Embryonic facial prominence (tissue), 1 donor: ENCODE results near the gene CLBA1.
"Not testable (repeated sequence)": the region's sequence is repeated elsewhere in the genome, so short reads cannot be mapped to it uniquely, and the experiment has no call there.

Source experiments
- DNase-seq: peaks from one replicate; pipeline ENCODE4 v3.0.0-alpha.2; 2016; ENCODE audit errors: extremely low spot score

CLBA1 gene

GRCh38 chr14:104947881-104948735 lies 37.5 kb upstream of the CLBA1 start:
- not testable (repeated sequence) for DNase-seq

GRCh38 chr14:104948736-104949031 lies 36.9 kb upstream of the CLBA1 start:
- no peak for DNase-seq

- DNase-seq, result not testable (repeated sequence)
Measured at GRCh38 chr14:104949406-104949955, 36.1 kb upstream of the CLBA1 start.

- no peak for DNase-seq
Measured at GRCh38 chr14:104950021-104950420, 35.6 kb upstream of the CLBA1 start.

- not testable (repeated sequence) for DNase-seq
Measured at GRCh38 chr14:104950701-104951100, 34.9 kb upstream of the CLBA1 start.

- not testable (repeated sequence) for DNase-seq
Measured at GRCh38 chr14:104951863-104952657, 33.5 kb upstream of the CLBA1 start.

GRCh38 chr14:104953097-104953496 lies 32.5 kb upstream of the CLBA1 start:
- no peak for DNase-seq

GRCh38 chr14:104953896-104954656 lies 31.5 kb upstream of the CLBA1 start:
- no peak for DNase-seq

- no peak for DNase-seq
Measured at GRCh38 chr14:104954746-104955395, 30.7 kb upstream of the CLBA1 start.

- no peak for DNase-seq
Measured at GRCh38 chr14:104955396-104955770, 30.2 kb upstream of the CLBA1 start.

- no peak for DNase-seq
Measured at GRCh38 chr14:104956290-104956890, 29.2 kb upstream of the CLBA1 start.

- DNase-seq, result no peak
Measured at GRCh38 chr14:104957146-104958113, 28.2 kb upstream of the CLBA1 start.

- DNase-seq, result no peak
Measured at GRCh38 chr14:104964546-104964945, 21.0 kb upstream of the CLBA1 start.

GRCh38 chr14:104965561-104966231 lies 19.9 kb upstream of the CLBA1 start:
- DNase-seq, result no peak

GRCh38 chr14:104966261-104966865 lies 19.2 kb upstream of the CLBA1 start:
- no peak for DNase-seq

GRCh38 chr14:104966981-104967385 lies 18.6 kb upstream of the CLBA1 start:
- DNase-seq, result no peak

- DNase-seq, result no peak
Measured at GRCh38 chr14:104967386-104968152, 18.0 kb upstream of the CLBA1 start.

- DNase-seq, result no peak
Measured at GRCh38 chr14:104968153-104968527, 17.4 kb upstream of the CLBA1 start.
